GM12892 (cell line): ENCODE measurements around the gene ARID1B.

Source experiments
- POLR2A ChIP-seq: IDR thresholded peaks from 2 replicates; pipeline ENCODE4 v1.6.1; 2011; ENCODE audit warnings: low read depth, low read length, control low read depth
- POLR2AphosphoS5 ChIP-seq: IDR thresholded peaks from 2 replicates; pipeline ENCODE4 v1.6.1; 2011; ENCODE audit warnings: low read depth, low read length, control low read depth
- TAF1 ChIP-seq: IDR thresholded peaks from 2 replicates; pipeline ENCODE4 v1.6.1; 2011; ENCODE audit warnings: low read depth, mild to moderate bottlenecking, control low read depth, low read length, borderline replicate concordance

- TF ChIP-seq POLR2A (no peak), POLR2AphosphoS5 (no peak), TAF1 (no peak)
Observed at GRCh38 chr6:157253699-157254098, 476.5 kb downstream of the ARID1B start.
